NCI-H1105 treated with DMSO at 0.1 percent for 48 hours (cell line): ENCODE measurements around the gene ADH5.
"Not testable (repeated sequence)": the region's sequence is repeated elsewhere in the genome, so short reads cannot be mapped to it uniquely, and the experiment has no call there.

ENCODE experiments used
- DNase-seq: peaks from one replicate; lab custom pipeline; 2025; lab: John Stamatoyannopoulos, UW

The ADH5 gene

DNA sequence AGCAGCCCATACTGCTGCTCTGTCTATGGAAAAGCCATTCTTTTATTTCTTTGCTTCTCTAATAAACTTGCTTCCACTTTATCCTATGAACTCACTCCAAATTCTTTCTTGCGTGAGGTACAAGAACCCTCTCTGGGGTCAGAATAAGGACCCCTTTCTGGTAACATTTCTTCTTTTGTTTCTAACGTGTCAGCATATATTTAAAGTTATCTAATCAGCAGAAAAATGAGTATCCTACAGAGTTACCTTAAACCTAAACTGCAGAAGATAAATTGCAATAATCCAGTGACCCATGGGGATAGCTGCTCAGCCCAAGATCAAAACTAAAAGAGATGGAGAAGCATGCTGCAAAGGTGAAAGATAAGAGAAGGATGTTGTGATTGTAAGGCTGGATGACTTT is 4.0 kb downstream of the ADH5 start:
- no peak for DNase-seq

DNA sequence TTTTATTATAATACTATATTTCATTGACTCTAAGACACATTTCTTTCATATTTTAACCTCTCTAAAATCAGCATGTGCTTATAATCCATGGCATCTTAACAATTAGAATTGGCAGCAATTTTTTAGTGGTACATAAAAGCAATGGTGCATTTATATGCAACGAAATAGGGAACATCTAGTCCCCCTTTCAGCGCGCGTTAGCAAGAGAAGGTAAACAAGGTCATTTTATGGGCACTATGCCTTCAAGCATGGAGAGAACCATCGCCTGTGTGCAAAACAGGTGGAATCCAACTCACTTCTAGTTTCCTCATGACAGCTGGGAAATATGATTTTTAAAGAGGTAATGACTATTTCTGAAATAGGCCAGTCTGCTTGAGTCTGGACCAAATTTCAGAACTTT is 6.4 kb downstream of the ADH5 start:
- no peak for DNase-seq

DNA sequence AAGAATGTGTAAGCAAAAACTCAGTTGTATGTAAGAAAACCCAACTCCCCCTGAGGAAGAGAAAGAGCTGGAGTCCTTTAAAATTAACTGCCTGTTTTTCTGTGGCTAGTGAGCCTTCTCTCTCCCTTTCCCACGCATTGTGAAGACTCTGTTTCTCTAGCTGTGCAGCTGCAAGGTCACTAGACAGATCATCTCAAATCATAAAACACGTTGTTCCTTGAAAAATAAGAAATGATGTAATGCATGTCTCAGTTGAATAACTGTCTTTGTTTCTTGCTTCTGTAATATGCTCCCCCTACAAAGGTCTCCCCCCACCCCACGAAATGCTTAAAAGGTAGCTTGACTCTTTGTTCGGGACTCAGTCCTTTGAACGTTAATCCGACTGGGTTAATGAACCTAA is 7.7 kb downstream of the ADH5 start:
- not testable (repeated sequence) for DNase-seq

DNA sequence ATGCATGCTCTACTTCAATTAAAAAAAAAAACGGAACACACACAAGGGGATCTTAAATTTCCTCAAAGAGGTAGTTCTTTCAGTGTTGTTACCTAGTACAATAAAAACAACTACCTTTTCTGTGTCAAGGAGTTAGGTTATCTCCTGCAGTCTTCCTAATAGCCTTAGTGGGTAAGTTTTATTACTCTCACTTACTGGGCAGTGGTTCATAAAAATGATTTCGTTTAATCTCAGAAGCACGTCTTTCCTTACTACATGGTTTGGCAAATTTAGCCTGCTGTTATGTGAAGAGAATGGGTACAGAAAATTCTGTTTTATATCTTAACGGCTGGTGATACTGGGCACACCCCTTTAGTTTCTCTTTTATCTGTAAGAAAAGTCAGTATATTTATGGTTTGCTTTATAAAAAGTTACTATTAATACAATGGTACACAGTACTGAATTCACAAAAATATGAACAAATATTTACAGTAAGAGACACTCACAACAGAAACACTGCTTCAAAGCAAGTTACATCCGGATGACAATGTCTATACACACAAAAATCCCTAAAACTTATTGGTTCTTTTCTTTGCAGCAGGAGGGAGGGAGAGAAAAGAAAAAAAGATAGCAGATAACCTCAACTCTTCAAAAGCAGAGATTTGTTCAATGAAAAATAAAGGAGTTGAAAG is 8.8 kb downstream of the ADH5 start:
- DNase-seq: no peak

DNA sequence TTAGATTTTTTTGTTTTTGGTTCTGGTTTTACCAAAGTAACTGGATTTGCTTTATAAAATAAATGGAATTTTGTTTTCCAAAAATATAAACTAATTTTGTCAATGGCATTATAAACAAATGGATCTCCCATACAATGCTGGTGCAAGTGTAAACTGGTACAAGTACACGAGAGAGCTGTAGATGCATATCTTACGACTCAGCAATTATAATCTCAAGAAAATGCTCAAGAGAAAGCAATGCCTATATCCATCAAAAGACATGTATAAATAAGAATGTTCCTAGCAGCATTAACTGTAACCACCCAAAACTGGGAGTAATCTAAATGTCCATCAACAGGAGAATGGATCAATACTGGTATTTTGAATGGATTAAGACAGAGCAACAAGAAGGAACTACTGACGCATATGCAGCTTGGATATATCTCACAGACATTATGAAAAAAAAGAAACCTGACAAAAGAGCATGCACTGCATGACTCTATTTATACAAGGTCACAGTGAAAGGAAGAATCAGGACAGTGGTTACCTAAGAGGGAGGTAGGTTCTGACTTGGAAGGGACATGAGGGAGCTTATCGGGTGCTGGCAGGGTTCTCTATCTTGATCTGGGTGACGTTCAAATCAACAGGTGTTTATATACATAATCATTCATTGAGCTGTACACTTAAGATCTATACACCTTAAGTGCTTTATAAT is 9.5 kb downstream of the ADH5 start:
- DNase-seq: no peak

DNA sequence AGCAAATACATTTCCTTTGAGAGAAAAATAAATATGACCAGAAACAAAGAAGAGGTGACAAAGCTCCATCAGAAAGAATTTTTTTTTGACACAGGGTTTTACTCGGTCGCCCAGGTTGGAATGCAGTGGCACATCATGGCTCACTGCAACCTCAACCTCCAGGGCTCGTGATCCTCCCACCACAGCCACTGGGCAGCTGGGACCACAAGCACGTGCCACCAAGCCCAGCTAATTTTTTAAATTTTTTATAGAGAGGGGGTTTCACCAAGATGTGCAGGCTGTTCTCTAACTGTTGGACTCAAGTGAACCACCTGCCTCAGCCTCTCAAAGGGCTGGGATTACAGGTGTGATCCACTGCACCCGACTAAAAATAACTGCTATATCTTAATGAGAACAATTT is 10.3 kb downstream of the ADH5 start:
- DNase-seq: no peak

DNA sequence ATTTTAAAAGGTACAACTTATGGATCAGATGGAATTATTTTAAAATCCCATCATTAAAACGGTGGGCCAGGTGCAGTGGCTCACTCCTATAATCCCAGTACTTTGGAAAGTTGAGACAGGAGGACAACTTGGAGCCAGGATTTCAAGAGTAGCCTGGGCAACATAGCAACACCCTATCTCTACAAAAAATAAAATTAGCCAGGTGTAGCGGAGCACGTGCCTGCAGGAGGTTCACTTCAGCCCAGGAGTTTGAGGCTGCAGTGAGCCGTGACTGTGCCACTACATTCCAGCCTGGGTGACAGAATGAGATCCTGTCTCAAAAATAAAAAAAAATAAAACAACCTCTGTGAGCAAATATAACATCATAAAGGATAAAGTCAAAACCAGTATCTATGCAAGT is 11.4 kb downstream of the ADH5 start:
- DNase-seq: no peak

DNA sequence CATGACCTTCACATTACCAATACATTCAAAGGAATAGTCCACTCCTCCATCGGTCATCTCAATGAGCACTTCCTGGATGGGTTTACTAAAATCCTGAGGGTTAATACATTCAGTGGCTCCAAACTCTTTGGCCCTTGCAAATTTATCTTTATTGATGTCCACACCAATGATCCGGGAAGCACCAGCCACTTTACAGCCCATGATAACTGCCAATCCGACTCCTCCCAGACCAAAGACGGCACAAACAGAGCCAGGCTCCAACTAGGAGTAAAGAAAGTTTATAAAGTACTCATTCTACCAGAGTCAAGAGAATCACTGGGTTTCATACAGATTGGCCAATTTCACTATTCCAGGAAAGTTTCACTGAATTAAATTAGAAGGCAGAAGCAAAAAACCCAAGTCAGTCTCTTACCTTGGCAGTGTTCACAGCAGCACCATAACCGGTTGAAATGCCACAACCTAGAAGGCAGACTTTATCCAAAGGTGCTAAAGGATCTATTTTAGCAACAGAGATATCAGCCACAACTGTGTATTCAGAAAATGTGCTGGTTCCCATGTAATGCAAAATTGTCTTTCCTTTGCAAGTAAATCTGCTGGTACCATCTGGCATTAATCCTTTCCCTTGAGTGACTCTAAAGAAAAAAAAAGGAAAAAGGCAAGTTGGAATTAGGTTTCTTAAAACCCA is 12.2 kb downstream of the ADH5 start:
- DNase-seq: no peak

DNA sequence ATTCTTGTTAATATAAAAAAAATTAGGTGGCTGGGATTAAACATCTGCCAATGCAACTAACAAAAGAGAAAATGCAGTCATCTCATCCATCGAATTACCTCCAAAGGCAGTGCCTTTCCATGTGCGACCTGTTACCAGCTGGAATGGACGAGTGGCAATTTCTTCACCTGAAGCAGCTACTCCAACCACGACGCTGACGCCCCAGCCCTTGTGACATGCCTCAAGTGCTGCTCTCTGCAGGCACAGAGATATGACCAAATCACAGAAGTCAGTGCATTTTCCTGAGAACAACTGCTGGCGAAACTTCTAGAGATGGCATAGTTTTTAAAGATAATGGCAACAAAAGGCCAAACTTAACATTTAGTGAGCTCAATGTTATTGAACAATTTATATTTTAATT is 13.8 kb downstream of the ADH5 start:
- no peak for DNase-seq

DNA sequence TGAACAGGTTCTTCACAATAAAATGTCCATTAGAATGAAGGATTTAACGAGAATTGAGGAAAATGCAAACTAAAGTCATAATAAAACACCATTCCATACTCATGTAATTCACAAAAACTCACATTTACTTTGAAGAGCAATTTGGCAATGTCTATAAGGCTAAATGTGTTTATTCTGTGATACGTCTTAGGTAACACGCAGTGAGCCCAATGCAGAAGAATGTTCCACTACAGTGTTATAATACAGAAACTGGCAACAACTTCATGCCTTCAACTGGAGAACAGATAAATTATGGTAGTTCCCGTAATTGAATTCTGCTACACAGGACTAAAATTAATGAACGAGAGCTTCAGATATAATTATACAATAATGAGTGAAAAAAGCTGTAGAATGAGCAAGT is 17.4 kb downstream of the ADH5 start:
- no peak for DNase-seq

DNA sequence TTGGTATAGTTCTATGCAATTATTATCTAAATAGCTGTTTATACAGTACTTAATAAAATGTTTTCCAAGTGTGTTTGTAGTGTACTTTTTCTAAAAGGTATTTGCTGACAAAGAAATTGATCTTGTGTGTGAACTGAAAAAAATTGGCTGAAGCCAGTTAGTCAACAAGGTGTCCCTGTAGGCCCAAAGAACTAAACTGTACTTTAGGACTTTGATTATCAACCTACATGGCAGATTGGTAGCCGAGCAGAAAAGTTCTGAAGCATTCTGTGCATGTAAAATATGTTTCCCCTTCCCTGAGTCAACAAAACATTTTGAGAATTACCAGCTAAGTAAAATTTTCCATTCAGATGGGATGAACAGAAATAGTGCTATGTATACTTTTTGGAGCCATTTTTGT is 21.0 kb downstream of the ADH5 start:
- DNase-seq: no peak

DNA sequence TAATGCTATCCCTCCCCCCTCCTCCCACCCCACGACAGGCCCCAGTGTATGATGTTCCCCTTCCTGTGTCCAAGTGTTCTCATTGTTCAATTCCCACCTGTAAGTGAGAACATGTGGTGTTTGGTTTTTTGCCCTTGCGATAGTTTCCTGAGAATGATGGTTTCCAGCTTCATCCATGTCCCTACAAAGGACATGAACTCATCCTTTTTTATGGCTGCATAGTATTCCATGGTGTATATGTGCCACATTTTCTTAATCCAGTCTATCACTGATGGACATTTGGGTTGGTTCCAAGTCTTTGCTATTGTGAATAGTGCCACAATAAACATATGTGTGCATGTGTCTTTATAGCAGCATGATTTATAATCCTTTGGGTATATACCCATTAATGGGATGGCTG is 23.1 kb downstream of the ADH5 start:
- not testable (repeated sequence) for DNase-seq

DNA sequence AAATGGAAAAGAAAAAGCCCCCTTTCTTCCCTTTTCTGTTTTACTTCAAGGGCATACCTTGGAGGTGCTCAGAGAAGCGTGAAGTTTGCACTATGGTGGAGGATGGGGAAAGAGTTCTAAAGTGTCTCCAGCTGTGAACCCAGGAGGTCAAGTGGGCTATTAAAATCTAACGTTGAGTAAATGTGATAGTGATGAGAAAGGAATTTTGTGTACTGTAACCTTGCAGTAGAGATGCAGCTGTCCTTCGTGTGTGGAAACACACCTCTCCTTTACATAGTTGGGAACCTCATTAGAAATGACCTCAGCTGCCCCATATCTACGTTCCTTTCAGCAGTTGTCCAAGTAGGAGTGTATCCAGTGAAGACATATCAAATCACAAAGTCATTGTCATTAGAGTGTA is 26.5 kb downstream of the ADH5 start:
- peak; percentile 1 for DNase-seq

DNA sequence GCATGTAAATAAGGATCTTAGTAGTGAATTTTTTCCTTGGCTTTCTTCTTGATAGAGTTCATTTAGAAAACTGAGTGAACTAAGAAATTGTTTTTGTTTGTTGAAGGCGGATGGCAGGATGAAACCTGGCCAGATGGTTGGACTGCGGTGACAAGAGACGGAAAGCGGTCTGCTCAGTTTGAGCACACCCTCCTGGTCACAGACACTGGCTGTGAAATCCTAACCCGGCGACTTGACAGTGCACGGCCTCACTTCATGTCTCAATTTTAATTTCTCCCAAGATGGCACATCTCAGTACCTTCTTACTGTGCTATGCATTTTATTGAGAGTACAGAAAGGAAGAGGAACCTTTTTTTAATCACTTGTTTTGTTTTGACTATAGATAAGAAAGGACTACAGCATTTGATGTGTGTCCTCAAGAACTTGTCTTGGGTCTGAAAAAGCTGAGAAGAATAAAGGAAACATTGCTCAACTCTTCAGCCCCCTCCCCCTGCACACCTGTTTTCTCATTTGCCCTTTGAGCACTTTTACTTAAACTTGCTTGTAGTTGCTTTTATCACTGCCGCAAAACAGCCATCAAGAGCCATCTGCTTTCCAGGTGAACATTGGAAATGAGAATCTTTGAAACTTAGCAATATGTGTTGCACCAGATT is 27.4 kb downstream of the ADH5 start:
- no peak for DNase-seq

DNA sequence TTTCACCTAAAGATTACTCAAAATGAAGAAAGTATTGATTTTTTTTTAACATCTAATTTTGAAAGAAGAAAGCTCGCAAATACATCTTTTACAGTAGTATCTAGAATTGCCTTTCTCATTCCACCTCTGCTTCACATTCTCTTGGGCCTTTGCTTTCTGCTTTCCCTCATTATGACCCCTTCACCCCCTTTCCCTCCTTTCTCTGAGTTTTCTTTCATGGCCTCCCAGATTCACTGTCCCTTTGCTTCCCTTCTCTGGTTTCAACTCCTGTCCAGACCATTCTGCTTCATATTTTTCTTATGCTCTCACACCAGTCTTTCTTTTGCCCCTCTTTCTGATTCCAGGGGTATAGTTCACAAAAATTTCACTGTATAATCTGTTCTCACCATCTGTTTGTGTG is 29.0 kb downstream of the ADH5 start:
- DNase-seq: no peak

DNA sequence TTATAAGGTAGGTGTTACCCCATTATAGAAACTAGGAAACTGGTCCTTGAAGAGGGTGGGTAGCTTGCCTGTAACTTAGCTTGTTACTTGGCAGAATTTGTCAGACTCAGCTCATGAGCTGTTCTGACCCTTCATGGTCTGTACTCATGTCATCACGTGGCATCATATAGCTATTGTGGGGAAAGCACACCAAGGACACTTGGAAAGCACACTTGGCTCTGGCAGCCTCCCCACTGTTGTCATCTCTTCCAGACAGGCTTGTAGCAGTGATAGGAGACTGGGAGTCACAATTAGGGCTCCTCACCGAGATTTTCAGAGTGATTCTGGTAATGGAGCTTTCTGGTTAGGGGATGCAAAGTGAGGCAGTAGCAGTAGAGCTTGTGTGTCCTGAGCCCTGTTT is 30.4 kb downstream of the ADH5 start:
- DNase-seq: no peak

DNA sequence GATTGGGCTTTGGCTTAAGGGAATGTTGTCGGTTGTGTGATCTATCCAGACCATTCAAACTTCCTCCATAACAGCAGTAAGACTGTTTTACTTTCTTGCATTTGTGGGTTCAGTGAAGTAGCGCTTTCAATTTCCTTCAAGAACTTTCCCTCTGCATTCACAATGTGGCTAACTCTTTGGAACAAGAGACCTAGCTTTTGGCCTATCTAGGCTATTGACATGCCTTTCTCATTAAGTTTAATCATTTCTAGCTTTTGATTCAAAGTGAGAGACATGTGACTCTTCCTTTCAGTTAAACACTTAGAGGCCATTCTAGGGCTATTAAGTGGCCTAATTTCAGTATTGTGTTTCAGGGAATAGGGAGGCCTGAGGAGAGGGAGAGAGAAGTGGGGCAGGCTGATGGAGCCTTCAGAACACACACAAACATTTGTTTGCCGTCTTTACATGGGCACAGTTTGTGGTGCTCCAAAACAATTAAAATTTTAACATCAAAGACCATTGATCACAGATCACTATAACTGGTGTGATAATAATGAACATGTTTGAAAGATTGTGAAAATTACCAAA is 34.1 kb downstream of the ADH5 start:
- peak; percentile 32 for DNase-seq

DNA sequence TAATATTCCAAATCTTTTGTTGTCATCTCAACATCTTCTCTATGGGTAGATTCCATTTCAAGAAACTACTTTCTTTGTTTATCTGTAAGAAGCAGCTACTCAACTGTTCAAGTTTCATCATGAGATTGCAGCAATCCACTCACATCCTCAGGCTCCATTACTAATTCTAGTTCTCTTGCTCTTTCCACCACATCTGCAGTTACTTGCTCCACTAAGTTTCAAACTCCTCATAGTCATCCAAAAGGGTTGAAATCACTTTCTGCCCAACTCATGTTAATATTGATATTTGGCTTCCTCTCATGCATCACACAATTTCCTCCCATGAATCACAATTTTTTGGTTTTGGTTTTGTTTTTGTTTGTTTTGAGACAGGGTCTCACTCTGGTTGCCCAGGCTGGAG is 35.7 kb downstream of the ADH5 start:
- DNase-seq: no peak

DNA sequence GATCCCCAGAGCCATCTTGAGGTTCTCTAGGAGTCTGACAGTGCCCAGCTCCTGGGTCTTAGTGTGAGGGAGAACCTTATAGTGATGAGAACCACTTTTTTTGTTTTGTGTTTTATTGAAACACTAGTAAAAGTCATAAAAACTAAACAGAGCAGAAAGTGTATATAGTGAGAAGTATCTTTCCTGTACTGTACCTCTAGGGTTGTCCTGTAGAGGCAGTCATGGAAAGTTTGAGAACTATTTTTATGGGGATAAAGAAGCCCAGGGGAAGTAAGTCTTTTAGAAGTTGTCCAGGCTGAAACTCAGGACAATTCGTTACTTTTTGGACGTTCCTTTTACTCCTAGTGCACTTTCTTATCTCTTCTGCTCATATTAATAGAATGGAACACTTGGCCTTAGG is 40.9 kb downstream of the ADH5 start:
- no peak for DNase-seq

DNA sequence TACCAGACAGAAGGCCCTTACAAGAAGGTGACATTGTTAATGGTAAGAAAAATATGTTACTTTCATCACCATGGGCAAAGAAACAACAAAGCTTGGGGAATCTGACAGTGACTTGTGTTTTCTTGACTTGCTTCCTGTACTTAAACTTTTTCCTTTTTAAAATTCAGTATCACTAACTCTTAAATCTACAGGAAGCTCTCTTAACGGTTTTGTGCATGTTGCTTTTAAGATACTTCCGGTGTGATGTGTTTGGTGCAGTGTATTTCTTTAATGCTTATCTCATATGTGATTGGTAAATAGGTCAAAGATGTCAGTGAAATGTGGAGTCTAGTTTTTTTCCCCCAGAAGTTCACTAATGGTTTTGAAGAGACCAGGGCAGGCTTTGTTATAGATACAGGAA is 45.2 kb downstream of the ADH5 start:
- no peak for DNase-seq

DNA sequence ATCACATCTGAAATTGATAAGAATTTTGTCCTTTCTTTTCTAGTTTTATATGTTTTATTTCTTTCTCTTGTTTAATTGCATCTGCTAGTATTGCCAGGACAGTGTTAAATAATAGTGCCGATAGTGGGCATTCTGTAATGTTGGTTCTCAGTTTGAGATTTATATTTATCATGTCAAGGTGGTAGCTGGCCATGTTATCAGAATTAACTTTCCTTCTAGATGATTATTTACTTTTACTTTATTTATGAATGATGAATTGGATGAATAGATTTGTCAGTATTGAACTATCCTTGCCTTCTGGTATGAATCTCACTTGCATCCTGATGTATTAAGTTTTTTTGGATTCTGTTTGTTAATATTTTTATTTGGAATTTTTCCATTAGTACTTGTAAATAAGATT is 50.4 kb downstream of the ADH5 start:
- DNase-seq: no peak

DNA sequence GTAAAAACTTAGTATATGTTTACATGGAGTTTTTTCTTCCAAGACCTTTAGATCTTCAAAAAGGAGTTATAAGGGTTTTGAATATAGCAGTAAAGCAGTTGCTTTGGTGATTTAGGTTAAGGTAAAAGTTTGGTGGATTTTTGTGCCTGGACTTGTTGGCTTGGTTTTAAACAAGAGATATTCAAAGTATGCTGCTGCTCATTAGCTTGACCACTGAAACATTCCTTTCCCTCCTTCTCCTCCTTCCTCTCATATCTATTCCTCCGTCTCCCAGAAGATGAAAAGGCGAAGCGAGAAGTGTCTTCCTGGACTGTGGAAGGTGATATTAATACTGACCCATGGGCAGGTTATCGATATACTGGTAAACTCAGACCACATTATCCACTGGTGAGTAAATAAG is 54.6 kb downstream of the ADH5 start:
- DNase-seq: no peak

DNA sequence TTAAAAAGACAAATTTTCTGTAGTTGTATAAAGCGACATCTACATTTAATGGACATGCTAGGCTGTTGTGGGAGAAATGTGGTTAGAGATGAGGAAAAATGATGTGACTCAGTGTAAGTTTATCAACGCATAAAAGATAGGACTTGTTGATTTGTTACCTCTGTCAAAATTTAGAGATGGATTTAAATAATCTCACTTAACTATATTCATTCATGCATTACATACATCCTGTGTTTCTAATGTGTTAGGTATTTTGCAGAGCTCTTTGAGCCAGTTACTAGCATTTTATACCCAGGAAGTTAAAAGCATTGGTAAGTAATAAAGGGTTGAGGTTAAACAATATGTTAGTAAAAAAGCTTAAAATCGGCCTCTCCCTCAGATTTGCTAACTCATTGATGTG is 58.7 kb downstream of the ADH5 start:
- DNase-seq: no peak
